ENCODE measurements around the gene KDM5B.

The KDM5B gene

GRCh38 chr1:202733251-202733650 lies 75.0 kb downstream of the KDM5B start:
- H3K9ac ChIP-seq (ENCODE audit: low read length), result no peak overlapping the region
- H3K9me3 ChIP-seq (replicated peaks; ENCODE audit: insufficient read depth, low read length), result no peaks in the 10 kb centered on the region
- no peak for DNase-seq
- H3K4me2 ChIP-seq (ENCODE audit: low read depth, low read length), result no peak overlapping the region
- TF ChIP-seq EZH2 (optimal IDR thresholded peaks at IDR 0.05; ENCODE audit: low read depth, low read length), result no peak
- TF ChIP-seq CTCF (IDR thresholded peaks at IDR 0.05; ENCODE audit: low read length), result no peak
- no peak for TF ChIP-seq EZH2phosphoT487 (IDR thresholded peaks at IDR 0.05; ENCODE audit: low read length)
- H3K36me3 ChIP-seq (replicated peaks; ENCODE audit: insufficient read depth, low read length), result no peaks in the 10 kb centered on the region
- no peaks in the 10 kb centered on the region for H3F3A ChIP-seq (ENCODE audit: insufficient read depth, low read length)
- H3K9me2 ChIP-seq (replicated peaks; ENCODE audit: insufficient read depth, low read length), result no peaks in the 10 kb centered on the region
- H3K79me2 ChIP-seq (ENCODE audit: low read length), result no peaks in the 10 kb centered on the region
- no peak overlapping the region for H3K27ac ChIP-seq (ENCODE audit: low read length)
- H4K20me1 ChIP-seq (ENCODE audit: insufficient read depth, low read length), result no peaks in the 10 kb centered on the region
- no peaks in the 10 kb centered on the region for H3K27me3 ChIP-seq (replicated peaks; ENCODE audit: insufficient read depth, low read length)
- H3K4me1 ChIP-seq (ENCODE audit: low read length), result no peaks in the 10 kb centered on the region
- H3K4me3 ChIP-seq (ENCODE audit: low read length), result no peak overlapping the region
- no peak overlapping the region for H2AFZ ChIP-seq (ENCODE audit: low read length)

- Histone ChIP-seq H3K4me3 (ENCODE audit: low read length) (no peak overlapping the region), H3K27me3 (replicated peaks; ENCODE audit: insufficient read depth, low read length) (no peaks in the 10 kb centered on the region), H3K4me1 (ENCODE audit: low read length) (no peaks in the 10 kb centered on the region), H3K36me3 (replicated peaks; ENCODE audit: insufficient read depth, low read length) (no peaks in the 10 kb centered on the region), H3K9me3 (replicated peaks; ENCODE audit: insufficient read depth, low read length) (no peaks in the 10 kb centered on the region), H4K20me1 (ENCODE audit: insufficient read depth, low read length) (no peaks in the 10 kb centered on the region), H3K27ac (ENCODE audit: low read length) (no peak overlapping the region), H3K4me2 (ENCODE audit: low read depth, low read length) (no peak overlapping the region), H3K79me2 (ENCODE audit: low read length) (no peaks in the 10 kb centered on the region), H2AFZ (ENCODE audit: low read length) (no peak overlapping the region), H3F3A (ENCODE audit: insufficient read depth, low read length) (no peaks in the 10 kb centered on the region), H3K9me2 (replicated peaks; ENCODE audit: insufficient read depth, low read length) (no peaks in the 10 kb centered on the region), H3K9ac (ENCODE audit: low read length) (no peak overlapping the region)
- no peak for DNase-seq
- TF ChIP-seq EZH2phosphoT487 (IDR thresholded peaks at IDR 0.05; ENCODE audit: low read length) (no peak), CTCF (IDR thresholded peaks at IDR 0.05; ENCODE audit: low read length) (no peak), EZH2 (optimal IDR thresholded peaks at IDR 0.05; ENCODE audit: low read depth, low read length) (no peak)
Observed at GRCh38 chr1:202728951-202729350, 79.3 kb downstream of the KDM5B start.

GRCh38 chr1:202725526-202725925 lies 82.7 kb downstream of the KDM5B start:
- no peak overlapping the region for H3K4me2 ChIP-seq (ENCODE audit: low read depth, low read length)
- no peak overlapping the region for H3K9ac ChIP-seq (ENCODE audit: low read length)
- no peaks in the 10 kb centered on the region for H3F3A ChIP-seq (ENCODE audit: insufficient read depth, low read length)
- H3K4me3 ChIP-seq (ENCODE audit: low read length), result no peak overlapping the region
- H3K79me2 ChIP-seq (ENCODE audit: low read length), result no peaks in the 10 kb centered on the region
- H3K9me3 ChIP-seq (replicated peaks; ENCODE audit: insufficient read depth, low read length), result no peaks in the 10 kb centered on the region
- H3K27ac ChIP-seq (ENCODE audit: low read length), result no peak overlapping the region
- H3K27me3 ChIP-seq (replicated peaks; ENCODE audit: insufficient read depth, low read length), result no peaks in the 10 kb centered on the region
- H3K36me3 ChIP-seq (replicated peaks; ENCODE audit: insufficient read depth, low read length), result no peaks in the 10 kb centered on the region
- no peak for DNase-seq
- H3K4me1 ChIP-seq (ENCODE audit: low read length), result no peaks in the 10 kb centered on the region
- no peak overlapping the region for H2AFZ ChIP-seq (ENCODE audit: low read length)
- H4K20me1 ChIP-seq (ENCODE audit: insufficient read depth, low read length), result no peaks in the 10 kb centered on the region
- H3K9me2 ChIP-seq (replicated peaks; ENCODE audit: insufficient read depth, low read length), result no peaks in the 10 kb centered on the region
- TF ChIP-seq EZH2phosphoT487 (IDR thresholded peaks at IDR 0.05; ENCODE audit: low read length) (no peak), CTCF (IDR thresholded peaks at IDR 0.05; ENCODE audit: low read length) (no peak), EZH2 (optimal IDR thresholded peaks at IDR 0.05; ENCODE audit: low read depth, low read length) (no peak)
